AG09319 (cell line): ENCODE results near the gene SPTBN2.

Experiments
- DNase-seq: peaks from one replicate; pipeline ENCODE4 v3.0.0-alpha.2; 2010; ENCODE audit warnings: low read depth; ENCODE audit errors: extremely low read depth
- TF ChIP-seq, protein P1 (sequence below): IDR thresholded peaks from 2 replicates; pipeline ENCODE4 v1.5.1; 2011; ENCODE audit warnings: low read depth, mild to moderate bottlenecking, inconsistent platforms, low read length, moderate library complexity

Gene SPTBN2

GRCh38 chr11:66693356-66694055 lies 35.5 kb downstream of the SPTBN2 start:
- TF ChIP-seq, protein P1, sequence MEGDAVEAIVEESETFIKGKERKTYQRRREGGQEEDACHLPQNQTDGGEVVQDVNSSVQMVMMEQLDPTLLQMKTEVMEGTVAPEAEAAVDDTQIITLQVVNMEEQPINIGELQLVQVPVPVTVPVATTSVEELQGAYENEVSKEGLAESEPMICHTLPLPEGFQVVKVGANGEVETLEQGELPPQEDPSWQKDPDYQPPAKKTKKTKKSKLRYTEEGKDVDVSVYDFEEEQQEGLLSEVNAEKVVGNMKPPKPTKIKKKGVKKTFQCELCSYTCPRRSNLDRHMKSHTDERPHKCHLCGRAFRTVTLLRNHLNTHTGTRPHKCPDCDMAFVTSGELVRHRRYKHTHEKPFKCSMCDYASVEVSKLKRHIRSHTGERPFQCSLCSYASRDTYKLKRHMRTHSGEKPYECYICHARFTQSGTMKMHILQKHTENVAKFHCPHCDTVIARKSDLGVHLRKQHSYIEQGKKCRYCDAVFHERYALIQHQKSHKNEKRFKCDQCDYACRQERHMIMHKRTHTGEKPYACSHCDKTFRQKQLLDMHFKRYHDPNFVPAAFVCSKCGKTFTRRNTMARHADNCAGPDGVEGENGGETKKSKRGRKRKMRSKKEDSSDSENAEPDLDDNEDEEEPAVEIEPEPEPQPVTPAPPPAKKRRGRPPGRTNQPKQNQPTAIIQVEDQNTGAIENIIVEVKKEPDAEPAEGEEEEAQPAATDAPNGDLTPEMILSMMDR: no peak
- no peak for DNase-seq

- DNase-seq: no peak
- TF ChIP-seq, protein P1: no peak
Observed at GRCh38 chr11:66692871-66693331, 36.1 kb downstream of the SPTBN2 start.

- no peak for DNase-seq
- TF ChIP-seq, protein P1: no peak
Observed at GRCh38 chr11:66692446-66692845, 36.6 kb downstream of the SPTBN2 start.

- DNase-seq: no peak
- TF ChIP-seq, protein P1: no peak
Observed at GRCh38 chr11:66691311-66691980, 37.6 kb downstream of the SPTBN2 start.

GRCh38 chr11:66689661-66690590 lies 39.1 kb downstream of the SPTBN2 start:
- TF ChIP-seq, protein P1: no peak
- DNase-seq: no peak

GRCh38 chr11:66688561-66689534 lies 40.2 kb downstream of the SPTBN2 start:
- DNase-seq: no peak
- TF ChIP-seq, protein P1: no peak
